Activated T-cell treated with anti-CD3 and anti-CD28 coated beads for 24 hours (primary cell): ENCODE measurements around the gene NHLRC3.
"Not testable (repeated sequence)": the region's sequence is repeated elsewhere in the genome, so short reads cannot be mapped to it uniquely, and the experiment has no call there.

Source experiments
- DNase-seq: peaks from one replicate; pipeline ENCODE4 v3.0.0-alpha.2; 2020; ENCODE audit warnings: low read depth

Gene NHLRC3

DNA sequence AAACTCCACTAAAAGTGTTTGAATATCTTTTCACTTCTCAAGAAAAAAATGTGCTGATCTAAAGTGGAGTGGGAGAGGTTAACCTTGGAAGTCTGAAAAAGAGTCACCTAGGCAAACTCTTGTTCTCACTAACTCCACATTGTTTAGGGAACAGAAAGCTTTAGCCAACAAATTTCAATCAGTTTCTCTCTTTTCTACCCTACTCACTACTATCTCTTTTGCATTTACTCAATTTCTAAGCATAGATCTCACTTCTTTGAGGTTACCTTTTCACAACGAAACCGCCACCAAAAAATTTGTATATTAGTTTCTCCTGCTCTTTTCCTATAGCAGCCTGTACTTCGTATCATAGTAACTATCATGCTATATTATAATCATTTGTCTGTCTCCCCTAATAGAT is 6.3 kb downstream of the NHLRC3 start:
- DNase-seq, result no peak

DNA sequence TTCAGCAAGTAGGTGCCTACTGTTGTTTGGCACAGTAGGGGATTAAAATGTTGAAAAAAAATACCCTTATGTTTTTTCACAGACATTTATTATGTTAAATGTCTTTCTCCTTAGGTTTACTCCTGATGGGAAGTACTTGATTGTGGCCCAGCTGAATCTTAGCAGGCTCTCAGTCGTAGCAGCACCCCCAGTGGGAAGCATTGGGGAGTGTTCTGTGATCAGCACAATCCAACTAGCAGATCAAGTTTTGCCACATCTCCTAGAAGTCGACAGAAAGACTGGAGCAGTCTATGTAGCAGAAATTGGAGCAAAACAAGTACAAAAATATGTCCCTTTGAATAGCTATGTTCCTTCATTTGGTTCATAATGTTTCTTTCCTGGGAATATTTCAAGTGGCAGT is 9.3 kb downstream of the NHLRC3 start:
- no peak for DNase-seq

DNA sequence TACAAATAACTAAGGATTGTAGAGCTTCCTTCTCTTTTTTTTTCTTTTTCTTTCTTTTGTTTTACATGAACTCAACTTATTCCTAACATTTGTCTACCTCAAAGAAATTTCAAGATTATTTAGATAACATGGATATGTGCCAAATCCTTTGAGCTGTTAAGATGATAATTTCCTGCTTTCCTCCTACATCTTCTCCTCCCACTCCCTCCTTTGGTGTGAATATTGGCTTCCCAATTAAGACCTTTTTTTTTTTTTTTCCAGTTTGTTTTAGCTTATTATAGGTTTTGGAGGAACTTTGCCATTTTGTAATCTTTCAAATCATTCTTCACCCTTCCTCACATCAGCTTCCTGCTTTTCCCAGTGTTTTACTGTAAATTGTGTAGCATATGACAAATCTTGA is 10.6 kb downstream of the NHLRC3 start:
- no peak for DNase-seq

DNA sequence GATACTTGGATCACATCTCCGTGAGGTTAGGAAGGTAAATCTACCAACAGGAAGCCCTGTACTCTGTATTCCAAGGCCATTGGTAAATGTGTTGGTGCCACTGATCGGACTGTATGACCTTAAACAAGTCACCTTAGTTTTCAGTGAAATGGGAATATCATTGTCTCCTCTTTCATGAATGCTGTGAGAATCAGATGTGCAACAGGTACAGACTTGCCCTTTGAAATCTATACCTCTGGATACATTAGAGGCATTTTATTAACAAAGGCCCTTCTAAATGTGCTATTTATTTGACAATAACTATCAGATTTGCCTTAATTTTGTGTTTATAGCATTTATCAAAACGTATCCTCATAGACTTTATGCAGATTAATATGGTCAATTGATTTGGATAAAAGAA is 11.0 kb downstream of the NHLRC3 start:
- no peak for DNase-seq

DNA sequence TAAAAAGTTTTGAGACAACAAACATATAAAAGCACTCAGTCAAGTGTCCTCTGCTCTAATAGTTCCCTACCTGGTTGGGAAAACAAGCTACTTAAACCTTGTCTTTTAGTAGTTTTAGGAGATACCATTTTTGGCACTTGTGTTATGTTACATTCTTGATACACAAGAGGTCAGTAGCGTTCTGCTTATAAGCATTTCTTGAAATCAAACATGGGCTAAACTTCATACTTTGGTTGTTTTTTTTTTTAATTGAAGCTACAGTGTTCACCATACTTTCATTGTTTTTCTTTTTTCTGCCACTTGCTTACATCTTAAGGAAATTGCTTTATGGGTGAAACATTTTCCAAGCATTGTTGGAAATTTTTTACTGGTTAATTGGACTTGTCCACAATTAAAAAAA is 12.9 kb downstream of the NHLRC3 start:
- DNase-seq, result no peak

DNA sequence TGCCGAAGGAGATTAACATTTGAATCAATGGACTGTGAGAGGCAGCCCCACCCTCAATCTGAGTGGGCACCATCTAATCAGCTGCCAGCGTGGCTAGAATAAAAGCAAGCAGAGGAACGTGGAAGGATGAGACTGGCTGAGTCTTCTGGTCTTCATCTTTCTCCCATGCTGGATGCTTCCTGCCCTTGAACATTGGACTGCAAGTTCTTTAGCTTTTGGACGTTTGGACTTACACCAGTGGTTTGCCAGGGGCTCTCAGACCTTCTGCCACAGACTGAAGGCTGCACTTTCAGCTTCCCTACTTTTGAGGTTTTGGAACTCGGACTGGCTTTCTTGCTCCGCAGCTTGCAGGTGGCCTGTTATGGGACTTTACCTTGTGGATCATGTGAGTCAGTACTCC is 14.7 kb downstream of the NHLRC3 start:
- DNase-seq, result no peak

DNA sequence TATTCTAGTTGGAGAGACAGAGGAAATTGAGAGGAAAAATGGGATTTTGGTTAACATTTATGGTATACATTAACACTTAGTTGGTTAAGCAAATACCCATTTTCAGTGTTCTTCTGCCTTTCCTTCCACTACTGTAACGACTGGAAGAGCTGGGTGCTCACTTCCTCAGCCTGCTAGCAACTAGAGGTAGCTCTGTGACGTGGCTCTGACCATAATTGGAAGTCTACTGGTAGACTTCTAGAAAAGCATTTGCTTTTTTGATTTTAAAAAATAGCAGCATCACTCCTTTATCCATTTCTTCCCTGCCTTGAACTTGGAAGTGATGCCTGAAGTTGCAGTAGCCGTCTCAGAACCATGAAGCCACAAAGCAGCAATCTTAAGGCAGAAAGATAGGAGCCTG is 15.9 kb downstream of the NHLRC3 start:
- DNase-seq, result no peak

DNA sequence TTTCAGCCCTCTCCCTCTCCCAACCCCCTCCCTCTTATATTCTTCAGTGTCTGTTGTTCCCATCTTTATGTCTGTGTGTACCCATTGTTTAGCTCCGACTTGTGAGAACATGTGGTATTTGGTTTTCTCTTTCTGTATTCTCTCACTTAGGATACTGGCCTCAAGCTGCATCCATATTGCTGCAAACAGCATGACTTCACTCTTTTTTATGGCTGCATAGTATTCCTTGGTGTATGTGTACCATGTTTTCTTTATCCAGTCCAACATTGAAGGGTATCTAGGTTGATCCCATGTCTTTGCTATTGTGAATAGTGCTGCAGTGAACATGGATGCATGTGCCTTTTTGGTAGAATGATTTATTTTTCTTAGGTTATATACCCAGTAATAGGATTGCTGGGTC is 17.8 kb downstream of the NHLRC3 start:
- no peak for DNase-seq

DNA sequence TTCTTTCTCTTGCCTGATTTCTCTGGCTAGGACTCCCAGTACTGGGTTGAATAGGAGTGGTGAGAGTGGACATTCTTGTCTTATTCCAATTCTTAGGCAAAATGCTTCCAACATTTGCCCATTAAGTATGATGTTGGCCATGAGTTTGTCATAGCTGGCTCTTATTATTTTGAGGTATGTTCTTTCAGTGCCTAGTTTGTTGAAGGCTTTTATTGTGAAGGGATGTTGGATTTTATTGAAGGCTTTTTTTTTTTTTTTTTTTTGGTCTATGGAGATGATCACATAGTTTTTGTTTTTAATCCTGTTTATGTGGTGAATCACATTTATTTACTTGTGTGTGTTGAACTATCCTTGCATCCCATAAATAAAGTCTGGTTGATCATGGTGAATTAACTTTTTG is 19.8 kb downstream of the NHLRC3 start:
- no peak for DNase-seq

DNA sequence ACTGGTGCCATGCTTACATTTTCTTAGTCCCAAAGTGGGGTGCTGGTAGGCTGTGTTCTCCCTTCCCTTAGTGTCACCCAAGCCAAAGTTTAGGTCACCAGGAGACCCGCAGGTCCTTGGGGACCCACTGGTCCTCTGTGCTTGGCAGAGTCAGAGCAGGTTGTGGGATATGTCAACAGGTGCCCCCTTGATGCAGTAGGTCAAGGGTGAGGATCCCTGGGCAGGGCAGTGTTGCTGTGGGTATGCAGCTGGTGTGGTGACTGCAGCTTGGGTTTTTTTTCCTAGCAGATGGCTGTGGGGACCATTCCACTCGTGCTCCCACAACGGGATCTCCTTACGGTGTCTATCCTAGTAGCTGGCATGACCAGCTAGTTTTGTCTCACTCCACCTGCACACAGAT is 23.7 kb downstream of the NHLRC3 start:
- no peak for DNase-seq

DNA sequence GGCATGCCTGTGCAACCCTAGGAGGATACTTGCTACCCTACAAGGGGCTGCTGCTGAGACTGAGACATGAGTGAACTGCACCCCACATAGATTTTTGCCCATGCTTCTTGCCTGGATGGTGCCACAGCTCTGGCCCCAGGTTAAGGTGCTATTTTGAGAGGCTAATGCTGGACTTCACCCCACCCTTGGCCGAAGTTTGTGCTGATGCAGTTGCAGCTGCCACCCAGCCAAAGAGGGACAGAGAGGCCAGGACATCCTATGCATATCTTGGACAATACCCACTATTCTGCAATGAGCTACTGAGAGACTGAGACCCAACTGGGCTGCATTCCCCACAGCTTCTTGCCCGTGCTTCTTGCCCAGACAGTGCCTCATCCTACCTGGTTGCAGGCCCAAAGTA is 34.6 kb downstream of the NHLRC3 start:
- no peak for DNase-seq

DNA sequence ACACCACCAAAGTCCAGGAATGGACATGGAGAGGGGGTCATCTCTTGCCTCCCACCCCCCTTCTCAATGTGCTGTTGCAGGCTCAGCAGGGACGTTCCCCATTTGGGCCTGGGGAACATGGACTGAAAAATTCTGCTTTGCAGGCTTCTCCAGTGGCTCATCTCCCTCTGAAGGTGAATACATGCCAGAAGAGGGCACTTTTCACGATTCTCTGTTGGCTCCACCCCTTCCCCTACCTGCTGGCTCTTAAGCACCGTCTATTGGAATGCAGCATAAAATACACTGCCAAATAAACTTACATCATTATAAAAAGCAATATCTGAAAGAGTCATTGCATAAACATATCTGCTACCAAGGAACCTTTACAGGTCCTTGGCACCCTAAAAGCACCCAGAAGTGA is 35.7 kb downstream of the NHLRC3 start:
- DNase-seq, result no peak

DNA sequence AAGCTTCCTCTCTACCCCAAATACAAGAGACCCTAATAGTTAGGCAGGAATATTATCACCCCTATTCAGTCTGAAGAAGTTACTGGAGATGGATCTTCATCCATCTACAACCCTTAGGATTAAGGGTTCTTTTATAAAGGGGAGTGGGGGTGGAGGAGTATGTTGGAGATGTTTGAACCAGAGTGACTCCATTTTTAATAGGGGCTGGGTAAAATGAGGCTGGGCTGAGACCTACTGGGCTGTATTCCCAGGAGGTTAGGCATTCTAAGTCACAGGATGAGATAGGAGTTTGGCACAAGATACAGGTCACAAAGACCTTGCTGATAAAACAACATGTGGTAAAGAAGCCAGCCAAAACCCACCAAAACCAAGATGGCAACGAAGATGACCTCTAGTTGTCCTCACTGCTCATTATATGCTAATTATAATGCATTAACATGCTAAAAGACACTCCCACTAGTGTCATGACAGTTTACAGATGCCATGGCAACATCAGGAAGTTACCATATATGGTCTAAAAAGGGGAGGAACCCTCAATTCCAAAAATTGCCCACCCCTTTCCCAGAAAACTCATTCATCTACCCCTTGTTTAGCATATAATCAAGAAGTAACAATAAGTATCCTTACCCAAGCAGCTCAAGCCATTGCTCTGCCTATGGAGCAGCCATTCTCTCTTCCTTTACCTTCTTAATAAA is 48.1 kb downstream of the NHLRC3 start:
- DNase-seq, result not testable (repeated sequence)

DNA sequence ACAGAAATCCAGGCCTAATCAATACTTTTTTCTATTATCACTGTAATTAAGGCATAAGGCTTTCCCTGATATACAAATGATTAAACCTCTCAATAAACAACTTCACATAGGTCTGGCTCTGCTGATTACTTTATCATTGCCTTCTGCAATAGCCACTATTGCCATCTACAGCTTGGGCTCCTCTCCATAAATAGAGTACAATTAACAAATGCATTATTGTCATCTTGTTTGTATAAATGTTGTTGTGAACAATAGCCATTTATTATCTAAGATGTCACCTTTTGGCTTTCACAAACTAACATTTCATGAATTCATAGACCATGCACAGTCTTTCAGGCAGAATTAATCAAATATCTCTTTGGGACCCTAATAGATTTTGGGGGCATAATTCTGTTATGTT is 53.3 kb downstream of the NHLRC3 start:
- no peak for DNase-seq

DNA sequence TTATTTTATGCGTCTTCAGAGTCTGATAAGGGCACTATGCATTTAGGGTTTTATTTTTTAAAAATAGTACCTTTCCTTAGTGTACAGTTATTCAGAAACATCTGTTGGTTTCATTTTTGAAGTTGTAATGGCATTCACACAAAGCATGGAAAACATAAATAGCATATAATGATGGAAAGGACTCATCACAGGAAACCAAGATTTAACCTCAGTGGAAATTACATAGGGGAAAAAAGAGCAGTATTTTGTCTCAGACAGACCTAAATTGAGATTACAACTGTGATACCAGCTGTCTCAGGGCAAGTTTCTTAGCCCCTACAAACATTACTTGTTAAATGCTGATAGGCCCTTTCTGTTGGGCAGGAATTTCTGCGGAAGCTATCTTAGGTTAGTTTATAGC is 57.2 kb downstream of the NHLRC3 start:
- peak; percentile 2 for DNase-seq

DNA sequence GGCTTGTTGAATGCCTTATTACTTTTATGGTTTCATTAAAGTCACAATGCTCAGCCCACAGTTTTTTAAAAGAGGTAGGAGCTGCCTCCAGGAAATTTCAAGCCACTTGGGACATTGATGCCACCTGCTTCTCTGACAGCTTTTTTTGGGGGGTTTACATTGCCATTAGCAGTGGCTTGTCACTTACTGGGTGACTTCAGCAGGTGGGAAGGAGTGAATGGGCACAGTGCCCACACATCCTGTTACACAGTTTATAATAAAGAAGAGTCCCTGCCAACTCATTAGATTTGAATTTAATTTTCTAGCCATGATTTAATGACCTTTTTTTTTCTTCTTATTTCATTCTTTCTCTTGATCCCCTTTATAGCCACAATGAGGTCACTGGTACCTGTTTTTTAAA is 61.0 kb downstream of the NHLRC3 start:
- DNase-seq, result no peak
